MM.1S (cell line): ENCODE measurements around the gene FKBP9.
"Not testable (repeated sequence)": the region's sequence is repeated elsewhere in the genome, so short reads cannot be mapped to it uniquely, and the experiment has no call there.

Experiments
- EZH2 ChIP-seq: fragments of 300-600 bp; sonication (generic); optimal IDR thresholded peaks from 2 replicates; pipeline ENCODE3; 2017; ENCODE audit warnings: low read depth, mild to moderate bottlenecking, antibody characterized with exemption, low read length, mixed read lengths
- EZH2phosphoT487 ChIP-seq: fragments of 300-600 bp; sonication (generic); IDR thresholded peaks from 2 replicates; pipeline ENCODE4 v1.6.1; 2018; ENCODE audit warnings: antibody characterized with exemption, low read length
- TF ChIP-seq, protein P1 (sequence below): fragments of 300-600 bp; sonication (generic); IDR thresholded peaks from 2 replicates; pipeline ENCODE4 v1.5.1; 2016; ENCODE audit warnings: antibody characterized with exemption, low read length, mixed read lengths

- TF ChIP-seq EZH2phosphoT487, EZH2: not testable (repeated sequence)
- TF ChIP-seq, protein P1, sequence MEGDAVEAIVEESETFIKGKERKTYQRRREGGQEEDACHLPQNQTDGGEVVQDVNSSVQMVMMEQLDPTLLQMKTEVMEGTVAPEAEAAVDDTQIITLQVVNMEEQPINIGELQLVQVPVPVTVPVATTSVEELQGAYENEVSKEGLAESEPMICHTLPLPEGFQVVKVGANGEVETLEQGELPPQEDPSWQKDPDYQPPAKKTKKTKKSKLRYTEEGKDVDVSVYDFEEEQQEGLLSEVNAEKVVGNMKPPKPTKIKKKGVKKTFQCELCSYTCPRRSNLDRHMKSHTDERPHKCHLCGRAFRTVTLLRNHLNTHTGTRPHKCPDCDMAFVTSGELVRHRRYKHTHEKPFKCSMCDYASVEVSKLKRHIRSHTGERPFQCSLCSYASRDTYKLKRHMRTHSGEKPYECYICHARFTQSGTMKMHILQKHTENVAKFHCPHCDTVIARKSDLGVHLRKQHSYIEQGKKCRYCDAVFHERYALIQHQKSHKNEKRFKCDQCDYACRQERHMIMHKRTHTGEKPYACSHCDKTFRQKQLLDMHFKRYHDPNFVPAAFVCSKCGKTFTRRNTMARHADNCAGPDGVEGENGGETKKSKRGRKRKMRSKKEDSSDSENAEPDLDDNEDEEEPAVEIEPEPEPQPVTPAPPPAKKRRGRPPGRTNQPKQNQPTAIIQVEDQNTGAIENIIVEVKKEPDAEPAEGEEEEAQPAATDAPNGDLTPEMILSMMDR = not testable (repeated sequence)
These were observed 6.7 kb downstream of the FKBP9 start for GRCh38 chr7:32963880-32964301.
